ENCODE results near the gene ANKMY2.
"Not testable (repeated sequence)": the region's sequence is repeated elsewhere in the genome, so short reads cannot be mapped to it uniquely, and the experiment has no call there.

The ANKMY2 gene

GRCh38 chr7:16684935-16685334 lies 39.4 kb upstream of the ANKMY2 start:
- TF ChIP-seq, protein P1, sequence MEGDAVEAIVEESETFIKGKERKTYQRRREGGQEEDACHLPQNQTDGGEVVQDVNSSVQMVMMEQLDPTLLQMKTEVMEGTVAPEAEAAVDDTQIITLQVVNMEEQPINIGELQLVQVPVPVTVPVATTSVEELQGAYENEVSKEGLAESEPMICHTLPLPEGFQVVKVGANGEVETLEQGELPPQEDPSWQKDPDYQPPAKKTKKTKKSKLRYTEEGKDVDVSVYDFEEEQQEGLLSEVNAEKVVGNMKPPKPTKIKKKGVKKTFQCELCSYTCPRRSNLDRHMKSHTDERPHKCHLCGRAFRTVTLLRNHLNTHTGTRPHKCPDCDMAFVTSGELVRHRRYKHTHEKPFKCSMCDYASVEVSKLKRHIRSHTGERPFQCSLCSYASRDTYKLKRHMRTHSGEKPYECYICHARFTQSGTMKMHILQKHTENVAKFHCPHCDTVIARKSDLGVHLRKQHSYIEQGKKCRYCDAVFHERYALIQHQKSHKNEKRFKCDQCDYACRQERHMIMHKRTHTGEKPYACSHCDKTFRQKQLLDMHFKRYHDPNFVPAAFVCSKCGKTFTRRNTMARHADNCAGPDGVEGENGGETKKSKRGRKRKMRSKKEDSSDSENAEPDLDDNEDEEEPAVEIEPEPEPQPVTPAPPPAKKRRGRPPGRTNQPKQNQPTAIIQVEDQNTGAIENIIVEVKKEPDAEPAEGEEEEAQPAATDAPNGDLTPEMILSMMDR (IDR thresholded peaks at IDR 0.05; ENCODE audit: low read depth, low read length, missing control alignments), result no peak
- no peak overlapping the region for H3K4me3 ChIP-seq (ENCODE audit: low read depth, low read length)
- no peak for DNase-seq (ENCODE audit: low read depth)

- H3K4me3 ChIP-seq (ENCODE audit: low read depth, low read length); DNase-seq (ENCODE audit: low read depth): not testable (repeated sequence)
Observed at GRCh38 chr7:16678645-16679566, 33.4 kb upstream of the ANKMY2 start.

GRCh38 chr7:16677978-16678494 lies 32.5 kb upstream of the ANKMY2 start:
- no peak overlapping the region for H3K4me3 ChIP-seq (ENCODE audit: low read depth, low read length)
- TF ChIP-seq, protein P1 (IDR thresholded peaks at IDR 0.05; ENCODE audit: low read depth, low read length, missing control alignments), result no peak
- DNase-seq (ENCODE audit: low read depth), result no peak

- no peak for DNase-seq (ENCODE audit: low read depth)
- no peak overlapping the region for H3K4me3 ChIP-seq (ENCODE audit: low read depth, low read length)
- TF ChIP-seq, protein P1 (IDR thresholded peaks at IDR 0.05; ENCODE audit: low read depth, low read length, missing control alignments), result no peak
Observed at GRCh38 chr7:16675277-16675676, 29.7 kb upstream of the ANKMY2 start.

DNA sequence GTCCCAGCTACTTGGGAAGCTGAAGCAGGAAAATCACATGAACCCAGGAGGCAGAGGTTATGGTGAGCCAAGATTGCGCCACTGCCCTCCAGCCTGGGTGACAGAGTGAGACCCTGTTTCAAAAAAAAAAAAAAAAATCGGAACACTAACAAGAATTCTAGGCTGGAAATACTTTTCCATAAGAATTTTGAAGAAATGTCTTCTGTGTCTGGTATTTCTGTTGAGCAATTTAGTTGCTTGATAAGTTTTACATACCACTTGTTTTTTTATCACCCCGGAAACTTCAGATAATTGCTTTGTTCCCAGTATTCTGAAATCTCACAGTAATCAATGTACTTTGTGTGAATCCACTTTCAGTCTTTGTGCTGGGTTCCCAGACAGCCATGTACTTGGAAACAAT lies 26.3 kb upstream of the ANKMY2 start:
- TF ChIP-seq, protein P1 (IDR thresholded peaks at IDR 0.05; ENCODE audit: low read depth, low read length, missing control alignments), result no peak
- H3K4me3 ChIP-seq (ENCODE audit: low read depth, low read length), result no peak overlapping the region
- DNase-seq (ENCODE audit: low read depth), result no peak

DNA sequence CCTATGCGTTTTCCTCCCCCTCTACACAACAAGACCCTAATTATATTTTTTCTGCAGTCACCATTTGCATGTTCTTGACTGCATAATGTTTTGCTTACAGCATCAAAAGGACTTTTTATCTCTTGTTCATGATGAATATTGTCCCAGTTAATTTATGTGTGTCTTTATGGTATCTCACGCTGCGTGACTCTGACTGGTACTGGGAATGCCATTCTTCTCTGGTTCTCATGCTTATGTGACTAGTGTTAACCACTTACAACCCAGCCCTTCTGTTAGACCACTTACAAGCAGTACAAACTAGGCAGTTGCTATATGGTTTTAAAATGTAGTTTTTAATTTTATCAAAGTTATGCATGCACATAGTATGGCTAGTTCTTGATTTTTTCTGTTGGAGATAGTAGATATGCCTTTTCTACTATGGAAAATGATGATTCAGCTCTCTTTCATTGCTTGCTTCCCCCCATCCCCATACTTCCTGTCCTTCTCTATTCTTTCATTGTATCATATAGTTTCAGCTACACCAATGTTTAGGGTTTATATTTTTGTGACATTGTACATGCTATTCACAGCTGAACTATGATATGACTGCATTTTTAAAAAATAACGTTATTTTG lies 25.3 kb upstream of the ANKMY2 start:
- H3K4me3 ChIP-seq (ENCODE audit: low read depth, low read length), result no peak overlapping the region
- no peak for DNase-seq (ENCODE audit: low read depth)
- TF ChIP-seq, protein P1 (IDR thresholded peaks at IDR 0.05; ENCODE audit: low read depth, low read length, missing control alignments), result no peak

- DNase-seq (ENCODE audit: low read depth), result no peak
- H3K4me3 ChIP-seq (ENCODE audit: low read depth, low read length), result no peak overlapping the region
Observed at GRCh38 chr7:16670021-16670420, 24.5 kb upstream of the ANKMY2 start.

More at GRCh38 chr7:16670021-16670420, 24.5 kb upstream of the ANKMY2 start:
- TF ChIP-seq, protein P1 (IDR thresholded peaks at IDR 0.05; ENCODE audit: low read depth, low read length, missing control alignments), result no peak

All from GM12864 (cell line).